ENCODE measurements around the gene TIMM50. TPM values are rescaled to one million over a fixed set of nuclear protein-coding genes. Genes with fewer than 3 reads are reported as not detected.

TIMM50 gene
- polyA plus RNA-seq, 1 donor from 2014 or later = 56.8 TPM

DNA sequence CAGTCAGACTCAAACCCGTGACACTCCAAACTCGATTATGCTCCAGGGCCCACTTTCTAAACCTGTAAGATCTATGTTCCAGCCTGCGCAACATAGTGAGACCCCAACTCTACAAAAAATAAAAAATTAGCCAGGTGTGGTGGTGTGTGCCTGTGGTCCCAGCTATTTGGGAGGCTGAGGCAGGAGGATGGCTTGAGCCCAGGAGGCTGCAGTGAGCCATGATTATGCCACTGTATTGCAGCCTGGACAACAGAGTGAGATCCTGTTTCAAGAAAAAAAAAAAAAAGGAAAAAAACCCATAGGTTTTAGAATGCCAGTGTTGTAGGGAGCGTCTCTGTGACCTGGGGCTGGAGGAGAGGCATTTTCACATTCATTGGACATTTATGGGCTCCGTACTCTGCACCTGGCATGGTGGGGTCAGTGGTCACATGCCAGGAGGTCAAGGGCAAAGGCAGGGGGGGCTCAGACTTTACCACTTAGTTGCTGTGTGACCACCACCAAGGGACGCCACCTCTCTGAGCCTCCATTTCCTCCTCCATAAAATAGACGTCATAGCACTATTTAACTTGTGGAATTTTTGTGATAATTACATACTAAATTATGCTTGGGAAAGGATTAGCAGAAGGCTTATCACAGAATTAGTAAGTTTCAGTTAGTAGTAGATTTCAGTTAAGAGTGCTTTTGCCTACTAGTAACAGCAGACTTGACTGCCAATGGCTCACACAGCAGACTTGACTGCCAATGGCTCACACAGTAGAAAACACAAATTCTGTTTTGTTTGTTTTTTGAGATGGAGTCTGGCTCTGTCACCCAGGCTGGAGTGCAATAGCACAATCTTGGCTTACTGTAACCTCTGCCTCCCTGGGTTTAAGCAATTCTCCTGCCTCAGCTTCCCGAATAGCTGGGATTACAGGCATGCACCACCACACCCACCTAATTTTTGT is 40.2 kb downstream of the TIMM50 start:
- Mint-ChIP-seq H3K36me3 (peaks cover 2% of the 10 kb centered on the region), H3K27ac (no peak overlapping the region), H3K4me3 (no peak overlapping the region), H3K9me3 (no peaks in the 10 kb centered on the region), H3K27me3 (peaks cover 14% of the 10 kb centered on the region), H3K4me1 (peaks cover 4 to 8% (median 7%) of the 10 kb centered on the region in 3 donors)

DNA sequence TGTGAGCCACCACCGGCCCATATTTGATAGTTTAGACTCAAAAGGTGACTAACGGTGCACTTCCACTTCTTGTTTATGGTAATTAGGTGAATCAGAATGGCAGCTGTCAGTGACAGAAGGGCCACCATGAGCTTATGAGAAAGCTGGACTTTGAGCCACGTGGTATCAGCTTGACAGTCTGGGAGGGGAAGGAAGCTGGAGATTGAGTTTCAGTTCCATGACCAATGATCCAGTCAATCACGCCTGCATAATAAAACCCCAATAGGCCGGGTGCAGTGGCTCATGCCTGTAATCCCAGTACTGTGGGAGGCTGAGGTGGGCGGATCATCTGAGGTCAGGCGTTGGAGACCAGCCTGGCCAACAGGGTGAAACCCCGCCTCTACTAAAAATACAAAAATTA is 43.9 kb downstream of the TIMM50 start:
- H3K4me1 Mint-ChIP-seq = peaks cover 1 to 4% (median 4%) of the 10 kb centered on the region in 3 donors
- H3K27ac Mint-ChIP-seq = no peak overlapping the region

DNA sequence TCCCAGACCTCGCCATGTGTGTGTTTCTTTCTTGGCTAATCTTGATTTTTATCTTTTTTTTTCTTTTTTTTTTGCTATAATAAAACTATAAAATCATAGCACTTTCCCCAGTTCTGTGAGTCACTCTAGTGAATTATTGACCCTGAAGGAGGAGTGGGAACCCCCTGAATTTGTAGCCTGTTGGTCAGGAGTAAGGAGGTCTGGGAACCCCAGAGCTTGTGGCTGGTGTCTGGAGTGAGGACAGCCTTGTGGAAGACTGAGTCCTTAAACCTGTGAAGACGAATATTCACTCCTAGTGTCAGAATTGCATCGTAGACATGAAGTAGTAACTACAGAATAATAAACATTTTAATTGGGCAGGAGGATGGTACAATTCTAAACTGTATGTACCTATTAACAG is 44.6 kb downstream of the TIMM50 start:
- H3K36me3 Mint-ChIP-seq = peaks cover 4% of the 10 kb centered on the region
- peaks cover 1 to 4% (median 4%) of the 10 kb centered on the region in 3 donors for H3K4me1 Mint-ChIP-seq
- H3K27me3 Mint-ChIP-seq = no peaks in the 10 kb centered on the region
- H3K27ac Mint-ChIP-seq = no peak overlapping the region
- H3K9me3 Mint-ChIP-seq = no peaks in the 10 kb centered on the region
- H3K4me3 Mint-ChIP-seq = no peak overlapping the region

More for the DNA sequence above, 43.9 kb downstream of the TIMM50 start:
- Mint-ChIP-seq H3K36me3 (peaks cover 4% of the 10 kb centered on the region), H3K4me3 (no peak overlapping the region), H3K27me3 (no peaks in the 10 kb centered on the region), H3K9me3 (no peaks in the 10 kb centered on the region)

DNA sequence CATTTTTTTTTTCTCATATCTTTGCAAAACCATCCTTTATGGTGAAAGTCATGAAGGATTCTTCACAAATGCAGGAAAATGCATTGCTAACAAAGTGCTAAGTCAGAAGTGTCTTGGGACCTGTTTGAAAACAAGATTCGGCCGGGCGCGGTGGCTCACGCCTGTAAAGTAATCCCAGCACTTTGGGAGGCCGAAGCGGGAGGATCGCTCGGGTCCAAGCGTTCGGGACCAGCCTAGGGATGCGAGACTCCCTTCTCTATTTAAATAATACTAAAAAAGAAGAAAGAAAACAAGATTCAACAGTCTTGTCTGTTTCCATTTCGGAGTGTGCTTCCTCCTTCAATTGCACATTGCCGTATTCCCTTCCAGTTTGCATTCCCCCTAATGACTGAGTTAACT is 51.2 kb downstream of the TIMM50 start:
- H3K27me3 Mint-ChIP-seq = no peaks in the 10 kb centered on the region
- peak overlapping the region; percentile 88 to 99 (median 95) for H3K4me3 Mint-ChIP-seq
- H3K36me3 Mint-ChIP-seq = peaks cover 5% of the 10 kb centered on the region
- peaks cover 15 to 20% (median 16%) of the 10 kb centered on the region in 3 donors for H3K4me1 Mint-ChIP-seq
- H3K9me3 Mint-ChIP-seq = no peaks in the 10 kb centered on the region
- H3K27ac Mint-ChIP-seq = peak overlapping the region; percentile 69 to 95 (median 71)

DNA sequence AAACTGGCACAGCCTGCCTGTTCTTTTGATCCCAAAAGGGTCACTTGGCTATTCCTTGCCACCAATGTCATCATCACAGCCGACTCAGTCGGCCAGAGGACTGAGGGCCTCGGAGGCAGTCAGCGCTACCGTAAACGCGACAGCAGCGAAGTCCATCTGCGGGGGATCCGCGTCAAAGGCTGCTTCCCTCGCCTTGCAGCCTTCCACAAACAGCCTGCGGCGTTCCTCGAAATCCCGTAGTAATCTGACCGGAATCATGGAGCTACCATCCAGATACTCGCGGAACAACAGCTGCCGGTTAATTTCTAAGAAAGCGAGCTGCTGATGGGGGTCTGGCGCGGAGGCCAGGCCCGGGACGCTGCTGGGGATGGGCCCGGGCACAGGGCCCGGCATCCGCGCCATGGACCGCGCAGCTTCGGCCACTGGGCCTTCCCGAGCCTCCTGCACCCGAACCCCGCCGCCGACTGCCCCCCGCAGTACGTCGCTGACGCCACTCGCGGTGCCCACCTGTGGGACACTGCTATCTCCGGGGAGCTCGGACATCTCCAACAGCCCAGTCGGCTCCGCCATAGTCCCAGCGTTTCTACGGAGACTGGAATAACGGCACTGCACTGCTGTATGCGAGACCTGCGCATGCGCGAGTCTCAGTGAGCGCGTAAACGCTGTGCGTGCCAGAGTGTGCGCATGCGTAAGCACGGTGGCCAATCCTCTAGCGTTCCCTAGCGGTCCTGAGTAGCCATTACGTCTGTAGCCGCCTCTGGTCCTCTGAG is 51.8 kb downstream of the TIMM50 start, which contains the start of gene EID2B:
EID2B (minus strand) TSS at position 620 of the 770 bp plus-strand sequence; CDS start at position 570, 50 bp downstream.
- Mint-ChIP-seq H3K27me3 (no peaks in the 10 kb centered on the region), H3K9me3 (no peaks in the 10 kb centered on the region), H3K27ac (peak within 1 kb of the TSS; percentile 69 to 95 (median 90)), H3K36me3 (peaks cover 5% of the 10 kb centered on the region), H3K4me3 (peak within 1 kb of the TSS; percentile 88 to 99 (median 95)), H3K4me1 (peaks cover 18 to 22% (median 20%) of the 10 kb centered on the region in 3 donors)

DNA sequence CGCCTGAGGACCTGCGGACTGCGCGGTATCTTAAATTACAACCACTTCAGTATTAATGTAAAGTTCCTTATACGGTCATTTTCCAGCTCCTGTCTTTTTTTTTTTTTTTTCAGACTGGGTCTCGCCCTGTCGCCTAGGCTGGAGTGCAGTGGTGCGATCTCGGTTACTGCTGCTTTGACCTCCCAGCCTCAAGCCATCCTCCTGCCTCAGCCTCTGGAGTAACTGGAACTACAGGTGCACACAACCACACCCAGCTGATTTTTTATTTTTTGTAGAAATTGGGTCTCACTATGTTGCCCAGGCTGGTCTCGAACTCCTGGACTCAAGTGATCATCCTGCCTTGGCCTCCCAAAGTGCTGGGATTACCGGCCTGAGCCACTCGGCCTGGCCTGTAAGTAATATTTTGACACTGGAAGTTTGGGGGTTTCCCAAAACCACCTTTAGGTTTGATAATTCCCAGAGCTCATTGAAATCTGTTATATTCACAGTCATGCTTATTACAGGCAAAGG is 52.4 kb downstream of the TIMM50 start:
- Mint-ChIP-seq H3K36me3 (peaks cover 5% of the 10 kb centered on the region), H3K4me3 (peak overlapping the region; percentile 88 to 99 (median 95)), H3K9me3 (no peaks in the 10 kb centered on the region), H3K4me1 (peaks cover 21 to 22% (median 22%) of the 10 kb centered on the region in 3 donors), H3K27ac (peak overlapping the region; percentile 69 to 95 (median 90)), H3K27me3 (no peaks in the 10 kb centered on the region)

DNA sequence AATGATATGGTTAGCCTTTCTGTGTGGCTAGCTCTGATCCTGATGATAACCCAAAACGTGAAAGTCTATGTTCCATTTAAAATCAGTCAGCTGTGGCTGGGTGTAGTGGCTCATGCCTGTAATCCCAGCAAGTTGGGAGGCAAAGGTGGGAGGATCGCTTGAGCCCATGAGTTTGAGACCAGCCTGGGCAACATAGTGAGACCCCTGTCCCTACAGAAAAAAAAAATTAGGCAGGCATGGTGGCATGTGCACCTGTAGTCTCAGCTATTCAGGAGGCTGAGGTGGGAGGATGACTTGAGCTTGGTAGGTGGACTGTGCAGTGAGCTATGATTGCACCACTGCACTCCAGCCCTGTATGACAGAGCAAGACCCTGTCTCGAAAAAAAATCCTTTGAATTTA is 53.2 kb downstream of the TIMM50 start:
- peak overlapping the region in 1 of 4 donors; percentile 88 for H3K4me3 Mint-ChIP-seq
- no peaks in the 10 kb centered on the region for H3K9me3 Mint-ChIP-seq
- peaks cover 1% of the 10 kb centered on the region for H3K36me3 Mint-ChIP-seq
- H3K27ac Mint-ChIP-seq = no peak overlapping the region
- H3K4me1 Mint-ChIP-seq = peaks cover 24 to 27% (median 25%) of the 10 kb centered on the region in 3 donors
- no peaks in the 10 kb centered on the region for H3K27me3 Mint-ChIP-seq

DNA sequence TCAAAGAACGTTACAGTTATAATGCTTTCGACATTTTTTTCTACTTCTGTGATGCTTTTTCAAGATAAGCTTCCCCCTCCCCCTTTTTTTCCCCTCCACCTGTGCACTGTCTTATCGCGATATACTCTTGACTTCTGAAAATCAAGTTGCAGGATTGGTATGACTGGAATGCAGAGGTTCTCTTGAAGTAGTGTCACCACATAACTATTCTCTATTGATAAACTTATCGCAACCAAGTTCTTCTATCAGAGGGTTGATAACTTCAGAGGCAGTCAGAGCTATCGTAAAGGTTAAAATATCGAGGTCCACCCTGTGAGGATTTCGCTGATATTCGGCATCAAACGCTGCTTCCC is 58.5 kb downstream of the TIMM50 start:
- Mint-ChIP-seq H3K27me3 (no peaks in the 10 kb centered on the region), H3K27ac (peak overlapping the region; percentile 57 to 80 (median 76)), H3K36me3 (no peaks in the 10 kb centered on the region), H3K9me3 (no peaks in the 10 kb centered on the region), H3K4me1 (peaks cover 35 to 39% (median 37%) of the 10 kb centered on the region in 3 donors), H3K4me3 (peak overlapping the region; percentile 85 to 99 (median 92))

DNA sequence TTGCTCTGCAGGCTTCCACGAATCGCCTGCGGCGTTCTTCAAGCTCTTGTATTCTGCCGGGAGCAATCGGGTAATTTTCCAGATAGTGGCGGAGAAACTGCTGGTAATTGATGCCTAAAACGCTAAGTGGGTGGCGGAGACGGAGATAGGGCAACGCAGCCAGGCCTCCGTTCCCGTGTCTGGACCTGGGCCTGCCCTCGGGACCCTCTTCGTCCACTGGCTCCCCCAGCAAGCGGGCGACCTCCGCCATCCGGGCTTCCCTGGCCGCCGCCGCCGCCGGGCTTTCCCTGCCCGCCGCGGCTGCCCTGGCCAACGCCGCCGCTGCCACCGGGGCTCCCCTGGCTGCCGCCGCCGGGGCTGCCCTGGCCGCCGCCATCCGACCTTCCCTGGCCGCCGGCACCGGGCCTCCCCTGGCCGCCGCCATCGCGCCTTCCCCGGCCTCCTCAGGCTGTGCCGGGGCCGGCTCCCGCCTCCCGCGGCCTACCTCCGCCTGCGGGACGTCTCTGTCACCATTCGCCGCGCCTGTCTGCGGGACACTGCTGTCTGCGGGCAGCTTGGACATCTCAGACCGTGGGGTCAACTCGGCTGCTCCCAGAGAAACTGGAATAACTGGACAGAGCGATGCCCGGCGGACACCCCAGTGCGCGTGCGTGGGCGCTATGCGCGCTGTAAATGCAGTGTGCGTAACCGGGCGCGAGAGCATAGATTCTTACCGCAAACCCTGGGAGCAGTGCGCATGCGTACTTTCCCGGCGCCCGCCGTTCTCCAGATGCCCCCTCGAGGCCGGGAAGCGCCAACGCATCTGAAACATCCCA is 59.1 kb downstream of the TIMM50 start, which contains the start of gene EID2:
EID2 (minus strand) TSS at position 644 of the 815 bp plus-strand sequence; CDS start at position 562, 82 bp downstream.
- H3K36me3 Mint-ChIP-seq = no peaks in the 10 kb centered on the region
- H3K27ac Mint-ChIP-seq = peak within 1 kb of the TSS; percentile 76 to 99 (median 98)
- no peaks in the 10 kb centered on the region for H3K9me3 Mint-ChIP-seq
- H3K27me3 Mint-ChIP-seq = no peaks in the 10 kb centered on the region
- H3K4me1 Mint-ChIP-seq = peaks cover 35 to 39% (median 37%) of the 10 kb centered on the region in 3 donors
- H3K4me3 Mint-ChIP-seq = peak within 1 kb of the TSS; percentile 85 to 99 (median 98)

DNA sequence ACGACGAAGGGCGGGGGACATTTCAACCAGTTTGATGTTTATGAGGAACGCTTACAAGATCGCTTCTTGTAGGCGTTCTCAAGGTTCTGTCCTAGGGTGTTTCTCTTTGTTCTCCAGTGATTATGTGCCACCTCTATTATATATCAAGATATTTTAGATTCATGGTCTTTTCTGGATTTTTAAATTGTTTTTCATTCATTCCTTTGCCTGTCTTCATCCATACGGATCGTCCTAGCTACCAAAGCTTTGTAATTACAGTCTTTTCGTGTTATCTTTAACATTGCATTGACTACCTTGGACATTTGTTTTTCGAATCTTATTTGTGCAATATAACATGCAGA is 59.7 kb downstream of the TIMM50 start:
- Mint-ChIP-seq H3K27me3 (peaks cover 2% of the 10 kb centered on the region), H3K4me1 (peaks cover 34 to 39% (median 37%) of the 10 kb centered on the region in 3 donors), H3K4me3 (peak overlapping the region; percentile 83 to 99 (median 98)), H3K36me3 (no peaks in the 10 kb centered on the region), H3K9me3 (no peaks in the 10 kb centered on the region), H3K27ac (peak overlapping the region; percentile 76 to 99 (median 98))

Other genes with a start within 250 kb of the TIMM50 start
- not detected for gene IFNL3, start 235.8 kb upstream of the TIMM50 start, polyA plus RNA-seq
- gene IFNL4, start 232.0 kb upstream of the TIMM50 start, polyA plus RNA-seq = not detected
- not detected for gene IFNL2, start 212.4 kb upstream of the TIMM50 start, polyA plus RNA-seq
- not detected for gene IFNL1, start 184.4 kb upstream of the TIMM50 start, polyA plus RNA-seq
- gene LRFN1, start 160.0 kb upstream of the TIMM50 start, polyA plus RNA-seq = 2.2 TPM
- gene GMFG, start 144.8 kb upstream of the TIMM50 start, polyA plus RNA-seq = 719 TPM
- gene SAMD4B, start 138.4 kb upstream of the TIMM50 start, polyA plus RNA-seq = 22.2 TPM
- 64.1 TPM for gene PAF1, start 89.7 kb upstream of the TIMM50 start, polyA plus RNA-seq
- 68.7 TPM for gene MED29, start 89.5 kb upstream of the TIMM50 start, polyA plus RNA-seq
- gene ZFP36, start 74.0 kb upstream of the TIMM50 start, polyA plus RNA-seq = 579 TPM
- gene PLEKHG2, start 68.2 kb upstream of the TIMM50 start, polyA plus RNA-seq = 6.5 TPM
- gene RPS16, start 44.9 kb upstream of the TIMM50 start, polyA plus RNA-seq = 2,255 TPM
- gene SUPT5H, start 35.3 kb upstream of the TIMM50 start, polyA plus RNA-seq = 111 TPM
- gene DLL3, start 18.1 kb downstream of the TIMM50 start, polyA plus RNA-seq = 1.5 TPM
- not detected for gene SELENOV, start 34.3 kb downstream of the TIMM50 start, polyA plus RNA-seq
- gene EID2B, start 52.0 kb downstream of the TIMM50 start, polyA plus RNA-seq = 2.5 TPM
- gene EID2, start 59.3 kb downstream of the TIMM50 start, polyA plus RNA-seq = 14.6 TPM
- gene LGALS13, start 121.7 kb downstream of the TIMM50 start, polyA plus RNA-seq = not detected
- not detected for gene LGALS16, start 175.1 kb downstream of the TIMM50 start, polyA plus RNA-seq
- gene LGALS14, start 223.6 kb downstream of the TIMM50 start, polyA plus RNA-seq = not detected